NCI-H2227 treated with DMSO at 0.1 percent for 48 hours (cell line): ENCODE measurements around the gene ZNF266.

Source experiments
- DNase-seq: peaks from one replicate; lab custom pipeline; 2025; lab: John Stamatoyannopoulos, UW

ZNF266 gene

DNA sequence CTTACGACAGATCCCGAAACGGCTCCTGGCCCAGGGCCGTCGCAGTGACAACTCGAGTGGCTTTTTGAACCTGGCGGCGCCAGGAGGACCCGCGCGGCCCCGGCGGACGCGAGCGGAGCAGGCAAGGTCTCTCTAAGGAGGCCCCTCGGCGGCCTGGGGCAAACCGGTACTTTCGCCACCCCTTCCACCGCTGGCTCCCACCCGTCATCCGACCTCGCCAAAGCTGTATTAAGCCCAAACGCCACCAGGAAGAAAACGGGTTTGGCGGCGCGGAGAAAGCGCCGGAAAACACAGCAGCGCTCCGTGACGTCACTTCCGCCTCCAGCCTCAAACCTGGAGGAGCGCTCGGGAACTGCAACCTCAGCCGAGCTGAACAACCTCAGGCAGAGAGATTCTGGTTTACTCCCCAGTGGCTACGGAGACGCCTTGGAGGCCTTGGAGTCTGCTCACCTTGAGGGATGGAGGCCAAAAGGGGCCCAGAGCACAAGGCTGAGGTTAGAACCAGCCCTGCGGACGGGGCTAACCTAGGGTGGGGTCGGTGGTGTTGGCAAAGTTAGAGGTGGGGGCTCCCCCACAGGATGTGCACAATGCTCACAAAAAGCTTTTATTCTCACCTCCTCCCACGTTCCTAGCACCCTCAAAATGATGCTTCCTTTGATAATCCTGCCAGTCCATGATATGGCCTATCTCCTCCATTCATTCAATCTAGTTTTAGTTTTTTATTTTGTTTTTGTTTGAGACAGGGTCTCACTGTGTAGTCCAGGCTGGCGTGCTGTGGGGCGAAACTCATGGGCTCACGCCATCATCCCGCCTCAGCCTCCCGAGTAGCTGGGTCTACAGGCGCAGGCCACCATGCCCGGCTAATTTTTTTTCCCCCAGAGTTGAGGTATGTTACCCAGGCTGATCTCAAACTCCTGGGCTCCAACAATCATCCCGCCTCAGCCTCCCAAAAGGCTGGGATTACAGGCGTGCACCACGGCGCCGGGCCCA, at the start of gene ZNF266:
Gene ZNF266 (minus strand): TSS at position 295 of the 990 bp plus-strand sequence. CDS start 15,484 bp downstream, outside the sequence.
- peak; percentile 82 for DNase-seq

GRCh38 chr19:9485140-9485539, 49.8 kb upstream of the ZNF266 start:
- DNase-seq, result no peak

- DNase-seq, result no peak
Measured at GRCh38 chr19:9474975-9475374, 39.6 kb upstream of the ZNF266 start.

DNA sequence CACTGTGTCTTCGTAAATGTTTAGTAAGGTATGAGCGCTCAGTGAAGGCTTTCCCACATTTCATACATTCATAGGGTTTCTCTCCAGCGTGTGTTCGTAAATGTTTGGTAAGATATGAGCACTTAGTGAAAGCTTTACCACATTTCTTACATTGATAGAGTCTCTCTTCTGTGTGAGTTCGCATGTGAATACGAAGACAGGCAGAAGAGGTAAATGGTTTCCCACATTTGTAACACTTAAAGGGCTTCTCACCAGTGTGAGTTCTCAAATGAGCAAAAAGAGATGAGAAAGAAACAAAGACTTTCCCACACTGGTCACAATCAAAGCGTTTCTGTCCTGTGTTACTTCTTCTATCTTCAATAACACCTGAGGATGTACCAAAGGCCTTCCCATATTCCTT, 31.8 kb upstream of the ZNF266 start:
- no peak for DNase-seq

- no peak for DNase-seq
Measured at GRCh38 chr19:9461938-9462337, 26.6 kb upstream of the ZNF266 start.

DNA sequence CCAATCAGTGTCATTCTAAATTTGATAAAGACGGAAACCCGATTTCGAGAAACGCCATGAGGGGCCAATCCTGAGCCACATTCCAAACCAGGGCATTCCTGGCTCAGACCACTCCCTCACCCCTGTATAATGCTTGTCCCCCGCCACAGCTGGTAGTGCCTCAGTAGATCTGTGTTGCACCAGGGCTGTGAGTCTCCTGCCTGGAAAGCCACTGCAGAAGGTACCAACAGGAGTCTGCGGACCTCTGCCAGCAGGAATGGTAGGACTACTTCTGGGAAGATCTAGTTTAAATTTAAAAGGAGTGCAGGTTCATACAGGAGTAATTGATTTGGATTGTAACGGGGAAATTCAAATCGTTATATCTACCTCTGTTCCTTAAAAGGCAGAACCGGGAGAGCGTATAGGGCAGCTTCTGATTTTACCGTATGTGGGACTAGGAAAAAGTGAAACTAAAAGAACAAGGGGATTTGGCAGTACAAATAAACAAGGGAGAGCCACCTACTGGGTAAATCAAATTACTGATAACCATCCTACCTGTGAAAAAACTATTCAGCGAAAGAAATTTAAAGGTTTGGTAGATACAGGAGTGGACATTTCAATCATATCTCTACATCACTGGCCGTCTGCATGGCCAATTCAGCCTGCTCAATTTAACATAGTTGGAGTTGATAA, 20.8 kb upstream of the ZNF266 start:
- no peak for DNase-seq

DNA sequence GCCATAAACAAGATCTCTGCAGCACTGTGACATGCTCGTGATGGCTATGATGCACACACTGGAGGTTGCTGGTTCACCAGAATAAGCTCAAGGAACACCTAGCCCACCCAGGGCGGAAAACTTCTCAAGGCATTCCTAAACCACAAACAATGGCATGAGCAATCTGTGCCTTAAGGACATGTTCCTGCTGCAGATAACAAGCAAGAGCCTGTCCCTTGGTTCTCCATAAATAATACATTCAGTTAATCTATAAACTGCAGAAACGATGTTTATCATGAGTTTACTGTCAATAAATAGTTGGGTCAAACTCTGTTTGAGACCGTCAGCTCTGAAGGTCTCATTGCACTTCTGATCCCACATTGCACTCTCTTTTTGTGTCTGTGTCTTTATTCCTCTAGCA, 18.6 kb upstream of the ZNF266 start:
- no peak for DNase-seq

GRCh38 chr19:9445037-9445436, 9.7 kb upstream of the ZNF266 start:
- DNase-seq, result no peak

DNA sequence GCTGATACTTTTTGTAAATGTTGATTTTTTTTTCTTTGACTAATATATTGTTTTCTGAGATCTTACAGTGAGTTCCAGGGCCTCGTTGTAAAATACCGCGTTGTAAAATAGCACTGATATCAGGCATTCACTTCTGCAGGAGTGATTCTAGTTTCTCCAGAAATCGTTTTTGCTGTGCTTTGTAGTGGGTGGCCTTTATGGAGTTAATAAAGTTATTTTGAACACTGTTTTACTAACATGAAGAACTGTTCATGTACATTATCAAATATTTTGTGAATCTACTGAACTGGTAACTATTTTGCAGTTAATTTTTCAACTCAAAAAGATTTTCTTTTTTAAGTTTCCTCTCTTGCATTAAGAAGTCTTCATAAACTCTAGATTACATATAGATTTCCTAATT, 985 bp upstream of the ZNF266 start:
- DNase-seq, result no peak

- no peak for DNase-seq
Measured at GRCh38 chr19:9431475-9431874, 3.9 kb downstream of the ZNF266 start.

DNA sequence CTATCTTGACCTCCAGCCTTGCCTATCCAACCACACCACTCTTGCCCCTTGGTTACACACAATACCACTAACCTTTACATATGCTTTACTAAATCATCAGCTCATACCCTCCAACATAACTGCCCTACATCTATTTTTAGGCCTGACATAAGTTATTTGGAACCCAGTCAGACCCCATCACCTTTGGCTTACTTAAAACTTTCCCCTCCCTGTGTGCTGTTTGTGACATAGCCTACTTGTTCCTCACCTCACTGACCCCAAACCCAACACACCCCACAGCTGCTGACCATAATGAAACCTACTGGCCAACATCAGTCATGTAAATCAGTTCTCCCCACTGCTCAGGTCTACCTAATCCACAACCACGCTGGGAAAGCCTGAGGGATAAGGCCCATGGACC, 4.9 kb downstream of the ZNF266 start:
- DNase-seq, result no peak

DNA sequence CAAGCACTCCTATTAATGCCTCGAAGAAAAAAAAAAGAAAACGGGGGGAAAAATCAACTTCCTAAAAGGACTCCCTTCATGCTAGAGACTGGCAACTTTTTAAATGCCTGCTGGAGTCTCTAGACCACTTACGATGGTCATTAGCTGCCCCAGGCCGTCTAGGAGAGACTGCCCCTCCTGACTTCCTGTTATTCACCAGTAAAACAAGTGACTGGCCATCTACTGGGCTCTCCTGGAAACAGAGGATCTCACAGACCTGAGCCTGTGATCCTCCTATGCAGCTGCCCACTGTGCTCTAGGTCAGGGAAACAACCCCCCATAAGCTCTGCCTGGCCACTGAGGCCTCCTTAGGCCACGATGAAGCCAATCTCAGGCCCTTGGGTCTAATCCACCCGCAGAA, 7.4 kb downstream of the ZNF266 start:
- no peak for DNase-seq

- no peak for DNase-seq
Measured at GRCh38 chr19:9413240-9413954, 22.0 kb downstream of the ZNF266 start.

- DNase-seq, result no peak
Measured at GRCh38 chr19:9407827-9408226, 27.5 kb downstream of the ZNF266 start.

DNA sequence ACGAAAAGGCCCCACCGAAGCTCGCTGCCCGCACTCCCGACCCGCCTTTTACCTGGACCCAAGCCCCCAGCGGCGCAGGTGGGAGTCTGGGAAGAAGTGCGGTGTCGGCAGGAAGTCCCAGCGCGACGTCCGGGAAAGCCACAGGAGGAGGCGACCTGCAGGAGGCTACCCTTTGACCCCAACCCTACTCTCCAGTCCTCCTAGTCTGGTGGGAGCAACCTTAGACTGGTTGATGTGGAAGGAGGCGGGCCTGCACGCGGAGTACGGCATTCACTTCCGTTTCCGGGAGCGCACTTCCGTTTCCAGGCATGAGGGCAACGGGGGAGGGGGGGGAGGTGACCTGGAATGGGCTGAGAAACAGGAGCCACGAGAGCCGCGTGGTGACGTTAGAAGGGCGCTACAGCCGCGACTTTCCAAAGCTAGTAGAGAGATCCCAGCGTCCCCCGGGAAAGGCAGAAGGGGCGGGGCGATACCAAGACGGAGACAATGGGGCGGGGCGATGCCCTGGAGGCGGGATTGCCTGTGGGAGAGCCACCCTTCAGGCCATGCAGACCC, 28.5 kb downstream of the ZNF266 start:
- peak; percentile 69 for DNase-seq

- no peak for DNase-seq
Measured at GRCh38 chr19:9381361-9381785, 54.0 kb downstream of the ZNF266 start.

DNA sequence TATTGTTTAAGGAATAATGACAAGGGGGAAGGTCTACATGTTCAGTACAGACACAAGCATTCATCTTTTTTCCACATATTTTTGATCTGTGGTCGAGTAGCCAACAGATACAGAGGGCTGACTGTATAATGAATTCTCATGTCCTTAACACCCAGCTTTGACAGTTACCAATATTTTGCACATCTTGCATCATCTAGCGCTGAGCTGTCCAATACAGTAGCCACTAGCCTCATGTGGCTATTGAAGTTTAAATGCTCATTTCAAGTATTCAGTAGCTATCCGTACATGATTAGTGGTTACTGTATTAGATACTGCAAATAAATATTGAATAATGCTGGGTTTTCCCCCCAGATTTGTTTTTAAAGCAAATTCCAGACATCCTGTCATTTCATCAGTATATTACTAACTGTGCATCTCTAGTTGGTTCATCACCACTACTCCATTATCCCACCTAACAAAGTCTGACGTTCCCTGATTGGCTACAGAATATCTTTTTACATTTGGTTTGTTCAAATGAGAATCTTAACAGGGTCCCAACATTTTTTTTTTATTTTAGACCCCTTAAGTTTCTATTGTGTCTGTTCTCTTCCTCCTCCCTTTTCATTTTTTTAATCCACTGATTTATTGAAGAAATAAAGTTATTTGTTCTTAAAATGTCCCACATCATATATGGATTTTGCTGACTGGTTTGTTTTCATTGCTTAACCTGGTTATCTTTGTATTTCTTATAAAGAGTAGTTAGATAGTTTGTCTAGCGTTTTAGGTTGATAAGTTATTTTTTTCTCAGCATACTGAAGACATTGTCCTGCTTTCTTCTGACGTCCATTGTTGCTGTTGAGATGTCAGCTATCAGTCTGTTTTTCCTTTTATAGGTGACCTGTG, 64.4 kb downstream of the ZNF266 start:
- DNase-seq, result no peak

DNA sequence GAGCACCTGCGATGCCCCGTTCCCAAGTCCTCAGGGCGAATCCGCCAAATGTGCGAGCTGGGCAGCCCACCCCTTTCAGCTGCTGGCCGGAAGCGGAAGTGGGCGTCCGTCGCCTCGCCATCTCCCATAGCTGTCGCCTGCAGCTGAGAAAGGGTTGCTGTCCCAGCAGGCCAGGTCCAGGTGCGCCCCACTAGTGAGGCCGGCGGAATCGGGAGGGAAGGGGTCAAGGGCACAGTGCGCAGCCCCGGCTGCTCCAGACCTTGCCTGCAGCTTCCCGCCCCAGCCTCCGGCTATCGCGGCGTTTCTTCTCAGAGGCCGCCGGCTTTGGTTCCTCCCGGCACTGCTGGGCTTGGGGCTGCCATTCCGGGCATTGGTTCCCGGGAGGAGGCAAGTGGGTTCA, 72.5 kb downstream of the ZNF266 start, which contains the start of gene ZNF177:
Gene ZNF177 (plus strand): TSS at position 109 of the 400 bp plus-strand sequence. CDS start 15,299 bp downstream, outside the sequence.
- DNase-seq, result peak; percentile 28
